ENCODE results near the gene RAPGEF1. TPM values are rescaled to one million over a fixed set of nuclear protein-coding genes. Genes with fewer than 3 reads are reported as not detected.
"Not testable (repeated sequence)": the region's sequence is repeated elsewhere in the genome, so short reads cannot be mapped to it uniquely, and the experiment has no call there.

The RAPGEF1 gene
- total RNA-seq, 1 donor from 2014 or later = 119 TPM

DNA sequence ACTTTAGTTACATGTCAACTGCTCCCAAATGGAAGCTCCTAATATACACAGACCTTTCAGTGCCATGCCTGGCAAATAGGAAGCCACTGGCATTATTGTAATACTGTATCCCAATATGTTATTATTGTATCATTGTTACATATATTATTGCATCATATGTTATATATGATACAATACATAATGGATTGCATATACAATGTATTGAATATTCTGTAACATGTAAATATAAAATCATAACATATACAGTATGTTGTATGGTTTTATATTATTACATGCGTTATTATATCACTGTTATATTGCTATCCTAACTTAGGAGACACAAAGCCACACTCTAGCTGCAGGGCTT, 38.5 kb downstream of the RAPGEF1 start:
- ATAC-seq (ENCODE audit: poor library complexity) (no peak), DNase-seq (no peak)
- intact Hi-C loops (cut with DNase I) = no loop called here

DNA sequence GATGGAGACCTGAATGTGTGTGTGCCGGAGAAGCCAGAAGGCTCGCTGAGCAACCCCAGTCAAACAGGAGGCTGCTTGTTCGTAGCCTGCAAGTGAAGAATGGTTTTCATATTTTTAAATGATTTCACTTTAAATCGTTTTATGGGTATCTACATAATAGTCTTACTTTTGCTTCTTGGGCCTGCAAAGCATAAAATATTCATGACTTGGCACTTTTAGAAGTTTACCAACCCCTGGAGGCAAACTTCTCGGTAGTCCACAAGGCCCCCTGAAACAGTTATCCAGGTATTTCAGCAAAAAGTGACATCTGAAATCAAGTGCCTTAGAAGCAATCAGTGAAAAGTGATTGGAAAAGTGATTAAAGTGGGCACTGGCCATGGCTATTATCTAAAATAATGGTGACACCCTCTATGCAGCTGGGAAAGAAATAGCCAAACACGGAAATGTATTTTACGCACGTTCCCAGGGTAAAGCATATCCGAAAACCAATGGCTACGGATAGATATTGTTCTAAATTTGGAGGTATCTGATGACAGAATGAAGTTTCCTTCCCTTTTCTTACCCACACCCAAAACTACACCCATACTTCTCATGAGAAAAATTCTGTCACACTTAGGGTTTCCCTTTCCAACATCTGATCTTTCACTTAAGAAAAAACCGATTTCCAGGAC, 39.0 kb downstream of the RAPGEF1 start:
- no peak for ATAC-seq (ENCODE audit: poor library complexity)
- no peak for DNase-seq
- intact Hi-C loops (cut with DNase I) = no loop called here

DNA sequence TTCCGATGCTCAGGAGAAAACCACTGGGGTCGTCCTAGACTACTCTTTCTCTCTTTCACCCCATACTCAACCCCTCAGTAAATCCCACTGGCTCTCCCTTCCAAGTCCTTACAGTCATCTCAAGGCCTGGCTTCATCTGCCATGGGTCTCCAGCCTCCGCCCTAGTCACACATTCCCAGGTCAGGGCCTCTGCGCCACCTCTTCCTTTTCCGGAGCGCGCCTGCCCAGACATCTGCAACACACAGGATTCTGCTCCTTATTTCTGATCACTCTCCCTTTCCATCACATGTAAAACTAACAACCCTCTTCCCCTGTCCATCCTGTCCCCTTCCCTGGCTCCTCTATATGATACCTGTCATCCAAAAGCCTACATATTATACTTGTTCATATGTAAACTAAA, 39.8 kb downstream of the RAPGEF1 start:
- ATAC-seq (ENCODE audit: poor library complexity) (no peak), DNase-seq (no peak)
- intact Hi-C loops (cut with DNase I) = no loop called here

DNA sequence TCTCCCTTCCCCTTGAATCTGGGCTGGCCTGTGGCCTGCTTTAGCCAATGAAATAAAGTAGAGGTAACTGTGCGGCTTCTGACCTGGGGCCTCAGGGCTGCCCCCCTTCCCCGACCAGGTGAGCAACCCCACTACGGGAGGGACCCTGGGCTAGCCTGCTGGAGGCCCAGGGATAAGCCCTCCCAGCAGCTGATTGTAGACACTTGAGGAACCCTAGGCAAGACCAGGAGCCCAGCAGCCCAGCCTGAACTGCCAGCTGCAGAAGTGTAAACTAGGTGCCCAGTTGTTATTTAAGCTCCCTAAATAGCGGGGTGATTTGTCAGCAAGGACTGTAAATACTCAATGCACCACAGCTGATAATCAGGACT, 41.3 kb downstream of the RAPGEF1 start:
- no peak for DNase-seq
- intact Hi-C loops (cut with DNase I) = no loop called here
- peak; percentile 5 for ATAC-seq (ENCODE audit: poor library complexity)

DNA sequence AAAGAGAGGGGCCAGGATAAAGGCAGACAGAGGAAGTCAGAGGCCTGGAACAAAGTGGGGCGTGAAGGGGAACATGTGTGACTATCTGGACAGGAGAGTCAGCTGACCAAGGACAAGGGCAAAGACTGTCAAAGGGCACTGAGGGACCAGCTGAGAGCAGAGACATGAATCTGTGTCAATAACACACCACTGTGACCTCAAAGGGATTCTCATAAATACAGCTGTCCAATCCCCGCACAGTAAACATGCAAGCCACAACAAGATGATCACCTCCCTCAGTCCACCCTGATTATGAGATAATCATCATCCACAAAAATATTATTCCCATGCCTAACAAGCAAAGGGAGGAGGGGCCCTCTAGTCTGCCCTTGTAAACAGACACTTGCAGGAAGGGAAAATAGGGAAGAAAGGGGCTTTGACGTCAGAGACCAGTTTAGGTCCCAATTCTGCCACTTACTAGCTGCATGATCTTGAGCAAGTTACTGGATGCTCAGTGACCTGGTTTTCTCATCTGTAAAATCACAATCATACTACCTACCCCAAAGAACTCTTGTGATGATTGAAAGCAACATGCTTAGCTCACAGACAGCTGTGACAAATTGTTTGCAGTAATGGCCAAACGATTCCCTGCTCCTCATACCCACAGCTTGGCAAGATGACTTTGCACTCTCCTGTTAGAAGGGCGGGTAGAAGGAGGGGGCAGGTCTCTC, 41.8 kb downstream of the RAPGEF1 start:
- ATAC-seq (ENCODE audit: poor library complexity) (peak; percentile 47), DNase-seq (no peak)
- intact Hi-C loops (cut with DNase I) = no loop called here

DNA sequence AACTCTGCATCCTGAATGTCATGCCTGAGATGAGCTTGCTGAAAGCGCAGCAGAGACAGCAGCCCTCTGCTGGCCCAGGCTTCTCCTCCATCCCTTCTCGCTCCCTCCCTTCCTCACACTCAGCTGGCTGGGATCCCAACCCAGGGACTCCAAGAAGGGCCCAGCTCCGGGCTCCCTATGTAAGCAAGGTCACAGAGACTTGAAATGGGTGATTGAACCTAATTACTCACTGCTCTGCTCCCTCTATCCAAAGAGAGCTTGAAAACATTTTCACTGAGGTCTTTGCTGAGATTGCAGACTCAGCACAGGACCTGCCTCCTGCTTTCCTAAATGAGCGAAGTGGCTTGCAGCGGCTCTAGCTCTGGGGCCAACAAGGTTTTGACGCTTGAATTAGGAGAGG, 42.8 kb downstream of the RAPGEF1 start:
- intact Hi-C loops (cut with DNase I) = no loop called here
- ATAC-seq (ENCODE audit: poor library complexity) (peak; percentile 59), DNase-seq (peak; percentile 70)

DNA sequence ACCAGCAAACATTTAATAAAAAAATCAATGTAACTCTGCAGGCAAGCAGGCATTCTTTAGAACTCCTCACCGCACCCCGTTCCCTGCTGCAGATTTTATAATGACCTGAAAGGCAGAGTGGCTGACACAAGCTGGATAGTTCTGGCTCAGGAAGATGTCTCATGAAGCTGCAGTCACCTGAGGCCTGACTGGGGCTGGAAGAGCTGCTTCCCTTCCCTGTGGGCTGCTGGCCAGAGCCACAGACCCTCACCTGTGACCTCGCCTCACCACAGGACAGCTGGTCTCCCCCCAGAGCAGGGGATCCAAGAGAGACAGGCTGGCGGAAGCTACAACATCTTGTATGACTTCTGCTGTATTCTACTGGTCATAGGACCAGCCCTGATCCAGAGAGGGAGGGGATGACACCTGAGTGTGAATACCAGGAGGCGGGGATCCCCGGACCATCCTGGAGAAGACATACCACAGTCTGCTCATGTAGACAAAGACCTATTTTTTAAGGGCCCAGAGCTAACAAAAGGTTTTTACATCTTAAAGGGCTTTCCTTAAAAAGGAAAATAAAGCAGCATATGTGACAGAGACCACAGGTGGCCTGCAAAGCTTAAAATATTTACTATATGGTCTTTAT, 43.9 kb downstream of the RAPGEF1 start:
- no peak for DNase-seq
- intact Hi-C loops (cut with DNase I) = no loop called here
- ATAC-seq (ENCODE audit: poor library complexity) = no peak

DNA sequence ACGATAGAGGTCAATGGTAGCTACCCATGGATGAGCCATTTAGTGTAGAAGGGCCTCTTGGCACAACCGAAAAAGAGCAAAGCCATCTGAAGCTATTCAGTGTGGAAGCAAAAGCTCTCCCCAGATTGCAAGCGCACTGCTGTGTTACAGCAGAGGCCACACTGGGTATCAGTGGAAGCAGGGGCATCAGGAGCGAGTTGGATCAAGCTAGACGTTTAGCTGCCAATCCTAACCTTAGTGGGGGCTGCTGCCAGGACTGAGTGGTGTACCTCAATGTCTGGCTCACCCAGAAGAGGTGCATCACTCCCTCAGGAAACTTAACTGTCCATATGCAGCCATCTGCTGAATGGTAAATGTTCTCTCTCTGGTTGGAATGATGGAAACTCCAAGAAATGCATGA, 44.5 kb downstream of the RAPGEF1 start:
- intact Hi-C loops (cut with DNase I) = no loop called here
- DNase-seq = no peak
- no peak for ATAC-seq (ENCODE audit: poor library complexity)

DNA sequence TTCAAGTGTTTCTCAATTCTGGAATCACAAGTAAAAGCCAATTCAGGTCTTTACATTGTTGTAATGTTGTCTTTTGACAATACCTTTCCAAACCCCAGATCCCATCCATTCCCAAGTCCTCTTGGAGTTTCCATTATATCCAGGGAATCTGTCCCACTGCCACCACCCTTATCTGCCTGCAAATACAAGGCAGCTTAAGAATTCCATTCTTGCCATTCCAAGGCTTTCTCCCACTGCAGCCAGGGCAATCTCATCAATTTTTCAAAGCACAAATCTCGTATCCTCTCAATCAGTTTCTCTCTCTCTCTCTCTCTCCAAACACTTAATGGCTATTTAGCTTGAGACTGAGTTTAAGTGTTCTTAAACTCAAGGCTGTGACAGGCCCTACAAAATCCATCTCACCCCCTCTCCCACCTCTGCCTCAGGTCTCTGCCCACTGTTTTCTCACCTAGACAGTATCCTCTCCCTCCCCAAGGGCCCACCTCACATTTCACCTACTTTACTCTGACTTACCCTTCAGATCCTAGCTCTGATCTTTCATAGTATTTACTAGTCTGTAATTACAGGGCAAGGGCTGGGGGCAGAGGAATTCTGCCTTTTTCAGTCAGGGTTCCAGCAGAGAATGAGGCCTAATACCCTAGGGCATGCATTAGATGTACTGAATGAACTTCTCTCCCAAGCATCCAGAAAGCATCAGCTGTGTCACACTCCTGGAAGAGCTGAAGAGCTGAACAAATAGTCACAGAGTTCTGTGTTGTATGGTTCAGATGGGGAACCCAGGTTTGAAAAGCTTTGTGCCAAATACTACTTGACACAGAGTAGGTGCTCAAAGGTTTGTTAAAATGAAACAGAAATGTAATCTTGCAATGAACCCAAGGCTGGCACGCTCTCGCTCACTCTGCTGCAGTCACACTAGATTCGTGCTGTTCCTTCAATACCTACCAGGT, 46.0 kb downstream of the RAPGEF1 start:
- ATAC-seq (ENCODE audit: poor library complexity) = no peak
- intact Hi-C loops (cut with DNase I) = no loop called here
- DNase-seq = no peak

DNA sequence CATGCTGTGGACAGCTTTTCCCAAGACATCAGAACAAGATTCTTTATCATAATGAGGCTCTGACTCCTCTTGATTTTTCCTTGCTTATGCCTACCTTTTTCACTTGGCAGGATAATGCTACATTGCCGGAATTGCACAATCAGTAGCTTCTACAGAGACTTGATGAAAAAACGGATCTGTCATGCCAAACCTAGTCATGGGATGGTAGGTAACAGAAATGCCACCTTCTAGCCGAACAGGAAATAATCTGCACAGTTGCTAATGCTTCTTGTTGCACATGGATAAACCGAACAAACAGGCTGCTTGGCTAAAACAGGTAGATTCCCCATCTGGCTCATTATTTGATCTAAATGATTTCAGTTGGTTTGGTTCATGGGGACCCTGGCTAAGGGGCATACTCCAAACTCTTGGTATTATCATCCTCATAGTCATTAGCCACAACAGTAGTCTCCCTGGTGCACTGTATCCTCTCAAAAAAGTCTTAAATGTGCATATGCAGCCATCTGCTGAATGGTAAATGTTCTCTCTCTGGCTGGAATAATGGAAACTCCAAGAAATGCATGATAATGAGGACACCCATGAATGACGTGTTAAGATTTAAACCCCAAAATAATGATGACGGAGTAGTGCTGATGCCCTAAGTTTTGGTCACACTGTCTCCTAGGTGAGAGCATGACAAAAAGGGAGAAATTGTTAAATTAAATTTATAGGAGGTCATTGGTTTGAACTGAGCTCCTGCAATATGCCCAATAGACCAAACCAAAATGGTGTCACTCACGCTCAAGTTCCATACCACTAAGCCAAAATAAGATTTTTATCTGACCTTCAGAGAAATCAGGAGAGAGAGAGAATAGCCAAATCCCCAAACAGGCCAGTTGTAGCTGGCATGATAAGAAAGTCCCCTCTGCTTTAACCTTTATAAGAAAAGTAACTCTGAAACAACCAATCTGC, 47.0 kb downstream of the RAPGEF1 start:
- intact Hi-C loops (cut with DNase I) = no loop called here
- ATAC-seq (ENCODE audit: poor library complexity) = no peak
- DNase-seq = no peak

DNA sequence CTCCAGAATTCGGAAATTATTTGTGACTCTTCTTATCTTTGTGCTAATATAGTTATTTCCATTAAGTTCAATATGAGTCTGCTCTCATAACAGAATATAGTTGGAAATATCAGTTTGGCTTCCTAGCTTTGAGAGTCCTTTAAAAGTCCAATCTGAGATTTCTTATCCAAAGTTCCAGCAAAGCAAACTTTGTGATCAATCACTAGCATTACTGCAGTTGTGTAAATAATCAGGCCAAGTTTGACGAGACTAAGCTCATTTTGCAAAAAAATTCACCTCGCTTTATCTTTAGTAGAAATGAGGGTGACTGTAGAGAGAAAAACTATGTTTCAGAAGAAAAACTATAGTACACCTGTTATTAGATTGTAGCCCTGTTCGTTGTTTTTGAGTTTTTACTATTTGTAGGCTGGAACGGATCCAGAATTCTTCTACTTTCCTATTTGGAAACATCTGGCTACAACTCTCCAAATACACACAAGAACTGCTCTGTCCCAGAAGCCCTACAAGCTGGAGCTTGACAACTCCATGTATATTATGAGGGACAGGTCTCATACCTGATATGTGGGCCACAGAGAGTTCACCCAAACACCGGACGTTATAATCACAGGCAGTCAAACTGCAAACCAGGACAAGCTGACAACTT, 47.8 kb downstream of the RAPGEF1 start:
- DNase-seq (no peak), ATAC-seq (ENCODE audit: poor library complexity) (no peak)
- intact Hi-C loops (cut with DNase I) = no loop called here

DNA sequence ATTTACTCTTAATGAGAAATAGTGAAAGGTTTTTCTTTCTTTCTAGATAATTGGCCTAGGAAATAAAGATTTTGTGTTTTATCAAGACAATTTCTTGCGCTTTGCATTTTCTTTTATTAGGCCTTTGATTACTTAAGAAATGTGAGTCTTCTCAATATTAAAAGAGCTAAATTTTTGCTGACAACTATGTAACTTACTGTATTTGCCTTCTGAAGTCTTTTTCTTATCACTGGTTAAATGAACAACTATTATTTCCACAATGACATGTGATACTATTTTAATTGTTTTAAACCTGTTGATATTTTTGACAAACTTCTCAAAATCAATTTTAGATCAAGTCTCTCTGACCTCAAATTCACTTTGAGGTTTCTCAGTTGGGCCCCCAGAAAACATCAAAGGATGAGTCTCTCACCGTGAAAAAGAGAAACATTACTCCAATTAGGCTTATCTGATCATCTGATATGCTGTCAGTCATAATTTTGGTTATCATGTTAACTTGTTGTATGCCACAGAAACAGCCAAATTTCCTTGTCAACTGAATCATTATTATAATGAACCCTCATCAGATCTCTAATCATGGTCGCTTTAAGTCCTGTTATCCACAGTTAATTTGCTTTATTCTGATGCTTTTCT, 48.8 kb downstream of the RAPGEF1 start:
- intact Hi-C loops (cut with DNase I) = no loop called here
- ATAC-seq (ENCODE audit: poor library complexity) = no peak

DNA sequence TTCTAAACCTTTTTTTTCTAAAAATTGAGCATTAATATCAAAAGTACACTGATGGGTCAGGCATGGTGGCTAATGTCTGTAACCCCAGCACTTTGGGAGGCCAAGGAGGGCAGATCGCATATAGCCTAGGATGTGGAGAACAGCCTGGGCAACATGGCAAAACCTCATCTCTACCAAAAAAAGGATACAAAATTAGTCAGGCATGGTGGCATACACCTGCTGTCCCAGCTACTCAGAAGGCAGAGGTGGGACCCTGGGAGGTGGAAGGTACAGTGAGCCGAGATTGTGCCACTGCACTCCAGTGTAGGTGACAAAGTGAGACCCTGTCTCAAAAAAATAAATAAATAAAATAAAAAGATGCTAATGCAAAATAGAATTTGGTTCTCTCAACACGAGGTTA, 49.4 kb downstream of the RAPGEF1 start:
- intact Hi-C loops (cut with DNase I) = no loop called here
- ATAC-seq (ENCODE audit: poor library complexity) (no peak), DNase-seq (no peak)

More for the DNA sequence above, 48.8 kb downstream of the RAPGEF1 start:
- DNase-seq = no peak

DNA sequence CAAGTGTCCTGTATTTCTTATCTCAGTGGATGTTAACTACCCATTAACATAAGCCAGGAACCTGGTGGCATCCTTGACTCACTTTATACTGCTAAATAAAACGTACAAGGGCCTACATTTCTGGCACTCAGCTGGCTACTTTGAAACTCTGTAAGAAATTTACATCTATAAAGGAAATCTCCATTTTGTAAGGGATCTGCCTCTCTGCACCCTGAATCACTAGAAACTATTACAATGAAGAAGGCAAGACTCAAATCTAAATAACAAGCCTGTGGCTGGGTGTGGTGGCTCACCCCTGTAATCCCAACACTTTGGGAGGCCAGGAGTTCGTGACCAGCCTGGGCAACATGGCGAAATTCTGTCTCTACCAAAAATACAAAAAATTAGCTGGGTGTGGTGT, 51.5 kb downstream of the RAPGEF1 start:
- ATAC-seq (ENCODE audit: poor library complexity) = no peak
- no peak for DNase-seq
- intact Hi-C loops (cut with DNase I) = no loop called here

DNA sequence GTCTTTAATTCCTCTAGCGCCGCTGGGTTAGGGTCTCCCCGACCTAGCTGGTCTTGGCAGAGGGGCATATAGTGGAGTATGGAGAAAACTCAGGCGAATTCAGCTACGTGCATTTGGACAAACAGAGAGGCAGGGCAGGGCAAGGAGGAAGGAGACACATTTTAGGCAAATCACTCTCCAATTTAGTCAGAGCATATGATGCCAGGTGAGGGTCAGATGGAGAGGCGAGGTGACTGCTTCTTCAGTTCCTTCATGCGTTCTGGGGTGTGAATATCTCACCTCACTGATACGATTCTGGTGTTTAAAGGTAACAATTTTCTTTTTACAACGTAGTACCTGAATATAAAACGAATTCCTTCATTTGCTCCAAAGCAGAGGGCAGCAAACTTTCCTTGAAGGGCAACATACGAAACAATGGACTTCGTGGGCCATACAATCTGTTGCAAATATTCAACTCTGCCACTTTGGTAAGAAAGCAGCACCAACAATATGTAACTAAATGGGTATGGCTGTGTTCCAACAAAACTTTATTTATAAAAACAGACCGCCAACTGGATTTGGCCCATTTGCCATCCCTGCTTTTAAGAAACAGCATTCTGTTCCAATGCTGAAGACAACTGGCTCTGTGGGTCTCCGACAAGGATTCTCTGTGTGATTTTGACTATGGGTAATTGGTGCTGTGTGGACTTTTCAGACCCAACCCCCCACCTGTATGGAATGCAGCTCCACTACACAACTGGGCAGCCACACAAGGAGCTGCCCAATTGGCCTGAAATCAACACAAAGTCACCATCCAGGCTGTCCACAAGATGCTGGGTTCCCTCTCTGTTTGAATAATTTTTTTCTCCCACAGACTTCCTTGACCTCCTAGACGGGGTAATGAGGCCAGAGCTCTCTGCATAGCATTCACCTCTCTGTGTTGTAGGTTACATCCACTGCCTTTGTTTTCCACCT, 53.8 kb downstream of the RAPGEF1 start:
- ATAC-seq (ENCODE audit: poor library complexity) (no peak), DNase-seq (no peak)

DNA sequence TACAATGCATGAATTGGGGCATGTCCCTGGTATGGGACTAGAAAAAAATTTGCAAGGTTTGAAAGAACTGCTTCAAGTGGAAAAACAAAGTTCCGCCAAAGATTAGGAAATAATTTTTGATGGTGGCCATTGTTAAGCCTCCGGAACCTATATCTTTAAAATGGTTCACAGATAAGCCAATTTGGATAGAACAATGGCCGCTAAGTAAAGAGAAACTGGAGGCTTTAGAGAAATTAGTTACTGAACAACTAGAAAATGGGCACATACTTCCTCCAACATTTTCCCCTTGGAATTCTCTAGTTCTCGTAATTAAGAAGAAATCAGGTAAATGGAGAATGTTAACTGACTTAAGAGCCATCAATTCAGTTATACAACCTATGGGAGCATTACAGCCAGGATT, 56.8 kb downstream of the RAPGEF1 start:
- intact Hi-C loops (cut with DNase I); ATAC-seq (ENCODE audit: poor library complexity); DNase-seq: not testable (repeated sequence)

More for the DNA sequence above, 53.8 kb downstream of the RAPGEF1 start:
- intact Hi-C loops (cut with DNase I) = no loop called here
